ENCODE data around the gene UIMC1.
"Not testable (repeated sequence)": the region's sequence is repeated elsewhere in the genome, so short reads cannot be mapped to it uniquely, and the experiment has no call there.

The UIMC1 gene

GRCh38 chr5:176995122-176995490 lies 11.5 kb downstream of the UIMC1 start:
- H3K27me3 ChIP-seq, result no peaks in the 10 kb centered on the region
- no peak for DNase-seq
- peaks cover 5% of the 10 kb centered on the region; the same call in 1 of the 2 replicates for H3K4me1 ChIP-seq
- no peak overlapping the region for H3K4me3 ChIP-seq (ENCODE audit: low read depth, low read length)
- TF ChIP-seq, protein P1, sequence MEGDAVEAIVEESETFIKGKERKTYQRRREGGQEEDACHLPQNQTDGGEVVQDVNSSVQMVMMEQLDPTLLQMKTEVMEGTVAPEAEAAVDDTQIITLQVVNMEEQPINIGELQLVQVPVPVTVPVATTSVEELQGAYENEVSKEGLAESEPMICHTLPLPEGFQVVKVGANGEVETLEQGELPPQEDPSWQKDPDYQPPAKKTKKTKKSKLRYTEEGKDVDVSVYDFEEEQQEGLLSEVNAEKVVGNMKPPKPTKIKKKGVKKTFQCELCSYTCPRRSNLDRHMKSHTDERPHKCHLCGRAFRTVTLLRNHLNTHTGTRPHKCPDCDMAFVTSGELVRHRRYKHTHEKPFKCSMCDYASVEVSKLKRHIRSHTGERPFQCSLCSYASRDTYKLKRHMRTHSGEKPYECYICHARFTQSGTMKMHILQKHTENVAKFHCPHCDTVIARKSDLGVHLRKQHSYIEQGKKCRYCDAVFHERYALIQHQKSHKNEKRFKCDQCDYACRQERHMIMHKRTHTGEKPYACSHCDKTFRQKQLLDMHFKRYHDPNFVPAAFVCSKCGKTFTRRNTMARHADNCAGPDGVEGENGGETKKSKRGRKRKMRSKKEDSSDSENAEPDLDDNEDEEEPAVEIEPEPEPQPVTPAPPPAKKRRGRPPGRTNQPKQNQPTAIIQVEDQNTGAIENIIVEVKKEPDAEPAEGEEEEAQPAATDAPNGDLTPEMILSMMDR (IDR thresholded peaks at IDR 0.05; ENCODE audit: low read depth, low read length), result no peak
- H3K36me3 ChIP-seq, result peaks cover 6% of the 10 kb centered on the region; the same call in 1 of the 2 replicates
- H3K9me3 ChIP-seq, result no peaks in the 10 kb centered on the region

DNA sequence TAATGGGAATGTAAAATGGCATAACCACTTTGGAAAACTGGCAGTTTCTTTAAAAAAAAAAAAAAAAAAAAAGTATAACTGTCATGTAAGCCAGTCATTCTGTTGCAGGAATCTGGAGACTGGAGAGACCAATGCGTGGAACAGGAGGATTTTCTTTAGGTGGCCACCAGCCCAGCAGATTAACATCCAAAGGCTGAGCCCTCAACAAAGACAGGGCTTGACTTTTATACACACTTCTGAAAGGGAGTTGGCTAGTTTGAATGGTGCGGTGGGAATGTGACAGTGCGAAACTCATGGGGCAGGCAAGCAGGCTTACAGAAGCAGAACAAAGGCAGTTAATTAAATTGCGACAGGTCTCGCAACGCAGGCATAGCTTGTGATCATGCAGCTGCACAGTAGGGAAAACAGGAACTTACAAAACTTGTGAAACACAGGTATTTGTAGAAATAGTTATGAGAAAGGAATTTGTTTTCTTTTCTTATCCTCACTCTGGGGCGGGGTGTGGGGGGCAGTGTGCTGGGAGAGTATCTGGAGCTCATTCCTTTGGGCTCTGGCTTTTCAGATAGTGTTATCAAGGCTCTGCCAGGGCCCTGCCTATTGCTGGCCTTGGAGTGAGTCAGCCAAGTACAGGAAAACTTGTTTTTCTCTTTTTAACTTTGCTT lies 12.0 kb downstream of the UIMC1 start:
- TF ChIP-seq, protein P1 (IDR thresholded peaks at IDR 0.05; ENCODE audit: low read depth, low read length), result no peak
- Histone ChIP-seq H3K9me3 (no peaks in the 10 kb centered on the region), H3K36me3 (0 out of 2 replicates have a peak, but pooled peaks cover under 1% of the 10 kb centered on the region), H3K27me3 (no peaks in the 10 kb centered on the region), H3K4me3 (ENCODE audit: low read depth, low read length) (no peak overlapping the region), H3K4me1 (peaks cover 5% of the 10 kb centered on the region; the same call in 1 of the 2 replicates)
- DNase-seq, result peak; percentile 35

DNA sequence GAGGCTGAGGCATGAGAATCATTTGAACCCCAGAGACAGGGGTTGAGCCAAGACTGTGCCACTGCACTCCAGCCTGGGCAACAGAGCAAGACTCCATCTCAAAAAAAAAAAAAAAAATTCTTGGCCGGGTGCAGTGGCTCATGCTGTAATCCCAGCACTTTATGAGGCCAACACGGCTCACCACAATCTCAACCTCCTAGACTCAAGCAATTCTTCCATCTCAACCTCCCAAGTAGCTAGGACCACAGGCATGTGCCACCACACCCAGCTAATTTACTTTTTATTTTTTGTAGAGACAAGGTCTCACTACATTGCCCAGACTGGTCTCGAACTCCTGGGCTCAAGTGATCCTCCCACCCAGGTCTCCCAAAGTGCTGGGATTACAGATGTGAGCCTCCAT lies 13.5 kb downstream of the UIMC1 start:
- not testable (repeated sequence) for H3K4me3 ChIP-seq (ENCODE audit: low read depth, low read length); H3K27me3 ChIP-seq; H3K9me3 ChIP-seq; DNase-seq; H3K4me1 ChIP-seq; H3K36me3 ChIP-seq

- Histone ChIP-seq H3K4me3 (ENCODE audit: low read depth, low read length) (no peak overlapping the region), H3K36me3 (peaks cover 10% of the 10 kb centered on the region), H3K27me3 (no peaks in the 10 kb centered on the region), H3K9me3 (no peaks in the 10 kb centered on the region), H3K4me1 (no peaks in the 10 kb centered on the region)
- TF ChIP-seq, protein P1 (IDR thresholded peaks at IDR 0.05; ENCODE audit: low read depth, low read length), result no peak
- DNase-seq, result no peak
These were observed 19.0 kb downstream of the UIMC1 start for GRCh38 chr5:176987583-176987982.

- Histone ChIP-seq H3K27me3 (no peaks in the 10 kb centered on the region), H3K9me3 (no peaks in the 10 kb centered on the region), H3K4me3 (ENCODE audit: low read depth, low read length) (no peak overlapping the region), H3K36me3 (peaks cover 17% of the 10 kb centered on the region), H3K4me1 (no peaks in the 10 kb centered on the region)
- TF ChIP-seq, protein P1 (IDR thresholded peaks at IDR 0.05; ENCODE audit: low read depth, low read length), result no peak
- DNase-seq, result no peak
These were observed 20.3 kb downstream of the UIMC1 start for GRCh38 chr5:176986280-176986679.

DNA sequence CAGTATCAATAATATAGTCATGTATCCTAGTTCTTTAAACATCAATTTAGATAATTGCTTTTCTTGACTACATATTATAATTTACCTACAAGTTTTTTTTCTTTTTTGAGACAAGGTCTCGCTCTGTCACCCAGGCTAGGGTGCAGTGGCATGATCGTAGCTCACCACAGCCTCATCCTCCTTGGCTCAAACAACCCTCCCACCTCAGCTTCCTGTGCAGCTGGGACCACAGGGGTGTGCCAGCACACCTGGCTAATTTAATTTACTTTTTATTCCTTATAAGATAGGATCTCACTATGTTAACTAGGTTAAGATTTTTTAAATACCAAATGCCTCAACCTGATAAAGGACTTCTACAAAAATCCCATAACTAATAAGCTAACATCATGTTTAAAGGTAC lies 21.1 kb downstream of the UIMC1 start:
- Histone ChIP-seq H3K9me3 (no peaks in the 10 kb centered on the region), H3K4me1 (no peaks in the 10 kb centered on the region), H3K4me3 (ENCODE audit: low read depth, low read length) (no peak overlapping the region), H3K36me3 (peaks cover 19% of the 10 kb centered on the region), H3K27me3 (no peaks in the 10 kb centered on the region)
- TF ChIP-seq, protein P1 (IDR thresholded peaks at IDR 0.05; ENCODE audit: low read depth, low read length), result no peak
- no peak for DNase-seq

- peaks cover 30% of the 10 kb centered on the region for H3K36me3 ChIP-seq
- not testable (repeated sequence) for H3K27me3 ChIP-seq; DNase-seq; H3K4me3 ChIP-seq (ENCODE audit: low read depth, low read length); H3K4me1 ChIP-seq; H3K9me3 ChIP-seq
These were observed 22.4 kb downstream of the UIMC1 start for GRCh38 chr5:176984176-176984575.

DNA sequence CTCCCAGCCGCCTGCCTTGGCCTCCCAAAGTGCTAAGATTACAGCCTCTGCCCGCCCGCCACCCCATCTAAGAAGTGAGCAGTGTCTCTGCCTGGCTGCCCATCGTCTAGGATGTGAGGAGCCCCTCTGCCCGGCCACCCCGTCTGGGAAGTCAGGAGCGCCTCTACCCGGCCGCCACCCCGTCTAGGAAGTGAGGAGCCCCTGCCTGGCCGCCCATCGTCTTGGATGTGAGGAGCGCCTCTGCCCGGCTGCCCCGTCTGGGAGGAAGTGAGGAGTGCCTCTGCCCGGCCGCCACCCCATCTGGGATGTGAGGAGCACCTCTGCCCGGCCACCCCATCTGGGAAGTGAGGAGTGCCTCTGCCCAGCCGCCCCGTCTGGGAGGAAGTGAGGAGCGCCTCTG lies 23.0 kb downstream of the UIMC1 start:
- H3K9me3 ChIP-seq; DNase-seq; H3K27me3 ChIP-seq; H3K4me1 ChIP-seq; H3K4me3 ChIP-seq (ENCODE audit: low read depth, low read length): not testable (repeated sequence)
- peaks cover 32% of the 10 kb centered on the region for H3K36me3 ChIP-seq

- not testable (repeated sequence) for H3K4me3 ChIP-seq (ENCODE audit: low read depth, low read length); DNase-seq; H3K4me1 ChIP-seq; H3K27me3 ChIP-seq; H3K9me3 ChIP-seq
- H3K36me3 ChIP-seq, result peaks cover 29% of the 10 kb centered on the region
These were observed 23.5 kb downstream of the UIMC1 start for GRCh38 chr5:176983112-176983511.

Data from BE2C (cell line).